Omental fat pad (tissue), 4 donors: Measurements from ENCODE around the gene PAK4. TPM values are rescaled to one million over a fixed set of nuclear protein-coding genes. Genes with fewer than 3 reads are reported as not detected.
"Not testable (repeated sequence)": the region's sequence is repeated elsewhere in the genome, so short reads cannot be mapped to it uniquely, and the experiment has no call there.

ENCODE experiments used
- ATAC-seq: fragments of 150-250 bp; one replicate; pipeline ENCODE4 v1.9.1; 2016; ENCODE audit warnings: mild to moderate bottlenecking, moderate library complexity; ENCODE audit not compliant: low FRiP score
- DNase-seq: peaks from one replicate; pipeline ENCODE4 v3.0.0-alpha.2; 2019; ENCODE audit warnings: low spot score
- CTCF ChIP-seq, 3 donors: fragments of 450-650 bp; IDR thresholded peaks; one replicate each; pipeline ENCODE4 v1.5.1; 2016 to 2017; ENCODE audit warnings: antibody characterized with exemption in 3 of 3, mild to moderate bottlenecking in 3 of 3, moderate library complexity in 2 of 3
- total RNA-seq, 4 donors: library from RNA; depleted of rRNA; stranded (reverse); fragments of >200 nt; gene quantifications; one replicate each; pipeline ENCODE4 v1.1.0, GENCODE V29; 2016

Gene PAK4
- total RNA-seq, 4 donors from 2014 or later = 4.6 to 9.8 (median 6.3) TPM

- ATAC-seq = no peak
- DNase-seq = no peak
- no peak for TF ChIP-seq CTCF (IDR thresholded peaks at IDR 0.05)
These were observed 13.8 kb downstream of the PAK4 start for GRCh38 chr19:39139305-39139874.

- DNase-seq = no peak
- no peak for TF ChIP-seq CTCF (IDR thresholded peaks at IDR 0.05)
- no peak for ATAC-seq
These were observed 14.4 kb downstream of the PAK4 start for GRCh38 chr19:39139971-39140453.

- DNase-seq (no peak), ATAC-seq (no peak)
- TF ChIP-seq CTCF (IDR thresholded peaks at IDR 0.05) = no peak
These were observed 15.0 kb downstream of the PAK4 start for GRCh38 chr19:39140594-39140993.

- ATAC-seq = no peak
- no peak for TF ChIP-seq CTCF (IDR thresholded peaks at IDR 0.05)
- no peak for DNase-seq
These were observed 16.3 kb downstream of the PAK4 start for GRCh38 chr19:39141929-39142328.

- DNase-seq (no peak), ATAC-seq (no peak)
- no peak for TF ChIP-seq CTCF (IDR thresholded peaks at IDR 0.05)
These were observed 17.0 kb downstream of the PAK4 start for GRCh38 chr19:39142630-39143029.

- ATAC-seq = not testable (repeated sequence)
These were observed 18.2 kb downstream of the PAK4 start for GRCh38 chr19:39143757-39144289.

GRCh38 chr19:39144290-39145071 lies 18.9 kb downstream of the PAK4 start:
- DNase-seq (no peak), ATAC-seq (peak; percentile 7)
- no peak for TF ChIP-seq CTCF (IDR thresholded peaks at IDR 0.05)

More at GRCh38 chr19:39143757-39144289, 18.2 kb downstream of the PAK4 start:
- DNase-seq = not testable (repeated sequence)
